DMS53 treated with DMSO at 0.1 percent for 48 hours (cell line): Measurements from ENCODE around the gene BCL6.

Experiments
- DNase-seq: peaks from one replicate; lab custom pipeline; 2025; ENCODE audit not compliant: unreplicated experiment; lab: John Stamatoyannopoulos, UW

BCL6 gene

GRCh38 chr3:187678726-187679268 lies 66.5 kb downstream of the BCL6 start:
- DNase-seq, result peak; percentile 23

- DNase-seq, result no peak
Observed at GRCh38 chr3:187677604-187678003, 67.7 kb downstream of the BCL6 start.

- no peak for DNase-seq
Observed at GRCh38 chr3:187673012-187673411, 72.3 kb downstream of the BCL6 start.
